Brain microvascular endothelial cell (primary cell): ENCODE measurements around the gene SPAG6.

ENCODE experiments used
- DNase-seq: peaks from one replicate; pipeline ENCODE4 v3.0.0-alpha.2; 2020
- H3K27ac ChIP-seq: fragments of 250-450 bp; sonication (Bioruptor Pico); 2 replicates; pipeline ENCODE4 v1.5.1; 2020; ENCODE audit warnings: mild to moderate bottlenecking, moderate library complexity
- H3K27me3 ChIP-seq: fragments of 250-450 bp; sonication (Bioruptor Pico); replicated peaks from 2 replicates; pipeline ENCODE4 v1.5.1; 2020; ENCODE audit warnings: mild to moderate bottlenecking
- H3K36me3 ChIP-seq: fragments of 250-450 bp; sonication (Bioruptor Pico); replicated peaks from 2 replicates; pipeline ENCODE4 v1.5.1; 2020; ENCODE audit warnings: mild to moderate bottlenecking
- H3K4me3 ChIP-seq: 2 replicates; pipeline ENCODE4 v1.5.1; 2011; ENCODE audit warnings: low read depth, mild to moderate bottlenecking, control low read depth, low read length, moderate library complexity
- CTCF ChIP-seq: IDR thresholded peaks from 2 replicates; pipeline ENCODE4 v1.5.1; 2011; ENCODE audit warnings: low read depth, mild to moderate bottlenecking, moderate library complexity, low read length, control low read depth, inconsistent platforms; ENCODE audit errors: missing control alignments
- in situ Hi-C: cut with HindIII; loops from 2 replicates; pipeline ENCODE4 v1.10.0; 2017; ENCODE audit warnings: low sequenced_read_pairs, low pct_ligation_motif_present

The SPAG6 gene

DNA sequence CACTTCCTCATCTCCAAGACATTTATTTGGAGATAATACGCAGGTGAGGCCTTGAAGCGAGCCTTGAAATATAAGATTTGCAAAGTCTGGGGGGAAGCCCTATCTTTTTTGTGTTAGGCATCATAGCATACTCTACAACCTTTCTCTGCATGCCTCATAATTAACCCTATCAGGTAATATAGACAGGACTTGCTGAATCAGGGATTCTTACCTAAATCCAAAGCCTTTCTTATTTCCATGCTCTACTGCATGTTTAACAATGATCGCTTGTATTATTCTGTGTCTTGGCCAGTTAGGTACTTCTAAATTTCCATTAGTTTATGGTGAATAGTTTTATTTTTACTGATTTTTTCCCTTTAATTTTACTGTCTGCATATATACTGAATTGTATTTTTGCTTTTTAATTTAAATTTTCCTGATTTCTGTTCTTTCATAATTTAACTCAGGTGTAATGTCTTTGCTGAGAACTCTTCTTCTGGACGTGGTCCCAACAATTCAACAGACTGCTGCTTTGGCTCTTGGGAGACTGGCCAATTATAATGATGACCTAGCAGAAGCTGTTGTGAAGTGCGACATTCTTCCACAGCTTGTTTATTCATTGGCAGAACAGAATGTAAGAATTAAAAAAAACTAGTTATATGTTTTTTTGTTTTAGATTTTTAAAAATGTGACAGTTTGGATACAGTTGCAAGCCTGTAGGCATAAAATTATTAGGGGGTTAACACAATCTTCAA, 19.3 kb downstream of the SPAG6 start:
- DNase-seq = no peak
- Histone ChIP-seq H3K27ac (no peak overlapping the region), H3K27me3 (no peaks in the 10 kb centered on the region), H3K4me3 (no peak overlapping the region), H3K36me3 (no peaks in the 10 kb centered on the region)
- no peak for TF ChIP-seq CTCF
- in situ Hi-C loops = no loop called here

DNA sequence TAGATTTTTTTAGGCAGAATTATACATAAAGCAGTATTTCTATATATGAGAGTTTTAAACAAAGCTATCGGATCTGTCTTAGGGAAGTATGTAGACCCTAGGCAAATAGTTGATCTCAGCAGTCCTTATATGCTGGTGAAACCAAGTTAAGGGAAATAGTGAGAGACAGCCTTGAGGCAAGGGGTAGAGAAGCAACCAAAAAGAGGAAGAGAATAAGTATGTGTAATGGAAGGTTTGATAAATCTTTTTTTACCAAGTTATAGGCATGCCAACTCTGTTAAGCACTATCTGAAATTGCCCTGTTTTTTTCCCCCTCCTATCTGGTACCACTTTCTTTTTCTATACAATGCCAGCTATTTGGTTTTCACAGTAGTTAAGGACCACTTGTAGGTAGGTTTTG, 19.9 kb downstream of the SPAG6 start:
- no peak overlapping the region for H3K4me3 ChIP-seq
- no peaks in the 10 kb centered on the region for H3K36me3 ChIP-seq
- H3K27me3 ChIP-seq = no peaks in the 10 kb centered on the region
- TF ChIP-seq CTCF = no peak
- no peak overlapping the region for H3K27ac ChIP-seq
- in situ Hi-C loops = no loop called here
- no peak for DNase-seq

DNA sequence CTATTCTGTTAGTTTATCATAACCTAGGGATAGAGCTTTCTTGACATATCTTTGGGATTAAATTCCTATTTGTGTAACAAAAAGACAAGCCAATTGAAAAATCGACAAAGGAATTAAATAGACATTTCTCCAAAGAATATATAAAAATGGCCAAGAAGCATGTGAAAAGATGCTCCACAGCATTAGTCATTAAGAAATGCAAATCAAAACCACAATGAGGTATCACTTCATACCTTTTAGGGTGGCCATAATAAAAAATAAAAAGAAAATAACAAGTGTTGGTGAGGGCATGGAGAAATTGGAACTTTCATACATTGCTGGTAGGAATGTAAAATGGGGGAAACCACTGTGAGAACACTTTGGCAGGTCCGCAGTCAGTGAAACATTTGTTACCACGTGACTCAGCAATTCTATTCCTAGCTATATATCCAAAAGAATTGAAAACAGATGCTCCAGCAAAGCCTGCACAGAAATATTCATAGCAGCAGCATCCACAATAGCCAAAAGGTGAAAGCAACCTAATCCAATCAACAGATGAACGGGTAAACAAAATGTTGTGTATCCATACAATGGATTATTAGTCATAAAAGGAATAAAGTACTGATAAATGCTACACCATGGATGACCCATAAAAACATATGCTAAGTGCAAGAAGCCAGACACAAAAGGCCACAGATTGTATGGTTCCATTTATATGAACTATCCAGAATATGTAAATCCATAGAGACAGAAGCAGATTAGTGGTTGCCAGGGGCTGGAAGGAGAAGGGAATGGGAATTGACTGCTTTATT, 20.5 kb downstream of the SPAG6 start:
- Histone ChIP-seq H3K27me3 (no peaks in the 10 kb centered on the region), H3K27ac (no peak overlapping the region), H3K36me3 (no peaks in the 10 kb centered on the region), H3K4me3 (no peak overlapping the region)
- no peak for TF ChIP-seq CTCF
- DNase-seq = no peak
- in situ Hi-C loops = no loop called here

- Histone ChIP-seq H3K4me3 (no peak overlapping the region), H3K27me3 (no peaks in the 10 kb centered on the region), H3K27ac (no peak overlapping the region), H3K36me3 (no peaks in the 10 kb centered on the region)
- TF ChIP-seq CTCF = no peak
- DNase-seq = no peak
- in situ Hi-C loops = no loop called here
Measured at GRCh38 chr10:22366435-22366703, 21.1 kb downstream of the SPAG6 start.

DNA sequence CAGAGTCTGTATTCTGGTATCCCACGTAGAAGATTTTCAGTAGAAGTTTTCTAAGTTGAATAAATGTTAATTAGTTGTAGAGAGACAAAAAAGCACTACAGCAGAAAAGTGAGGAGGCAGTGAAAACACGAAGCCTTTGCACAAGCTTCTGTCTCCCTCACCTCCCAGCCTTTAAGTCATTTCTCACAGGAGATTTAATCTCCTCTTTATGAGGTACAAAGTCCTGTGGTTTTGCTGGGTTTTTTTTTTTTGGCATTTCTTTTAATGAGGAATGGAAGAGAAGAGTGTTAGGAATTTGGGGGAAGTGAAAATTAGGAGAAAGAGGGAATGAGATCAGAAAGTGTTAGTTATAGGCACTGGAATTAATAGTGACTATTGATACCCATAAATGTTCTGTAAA, 21.5 kb downstream of the SPAG6 start:
- in situ Hi-C loops = no loop called here
- Histone ChIP-seq H3K27ac (no peak overlapping the region), H3K36me3 (no peaks in the 10 kb centered on the region), H3K27me3 (no peaks in the 10 kb centered on the region), H3K4me3 (no peak overlapping the region)
- TF ChIP-seq CTCF = no peak
- DNase-seq = no peak

- Histone ChIP-seq H3K4me3 (no peak overlapping the region), H3K36me3 (no peaks in the 10 kb centered on the region), H3K27ac (no peak overlapping the region), H3K27me3 (no peaks in the 10 kb centered on the region)
- in situ Hi-C loops = no loop called here
- no peak for DNase-seq
- TF ChIP-seq CTCF = no peak
Measured at GRCh38 chr10:22367471-22367870, 22.2 kb downstream of the SPAG6 start.
